ENCODE data around the gene RARRES1.

RARRES1 gene

DNA sequence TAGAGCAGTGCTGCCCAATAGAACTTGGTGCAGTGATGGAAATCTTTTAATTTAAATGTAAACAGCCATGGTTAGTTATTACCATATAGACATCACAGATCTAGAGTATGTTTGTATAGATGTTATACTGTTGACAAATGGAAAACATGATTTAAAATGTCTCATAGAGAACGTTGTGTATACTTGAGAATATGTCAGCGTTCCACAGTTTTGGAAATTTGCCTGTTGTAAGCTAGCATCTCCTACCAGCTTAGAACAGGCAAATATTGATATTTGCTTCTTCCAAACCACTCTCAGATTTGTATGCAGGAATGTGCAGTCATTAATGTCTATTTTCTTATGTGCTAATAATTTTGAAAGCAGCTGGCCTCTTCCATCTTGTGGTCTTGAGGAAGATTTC, 51.4 kb downstream of the RARRES1 start:
- DNase-seq, result no peak

DNA sequence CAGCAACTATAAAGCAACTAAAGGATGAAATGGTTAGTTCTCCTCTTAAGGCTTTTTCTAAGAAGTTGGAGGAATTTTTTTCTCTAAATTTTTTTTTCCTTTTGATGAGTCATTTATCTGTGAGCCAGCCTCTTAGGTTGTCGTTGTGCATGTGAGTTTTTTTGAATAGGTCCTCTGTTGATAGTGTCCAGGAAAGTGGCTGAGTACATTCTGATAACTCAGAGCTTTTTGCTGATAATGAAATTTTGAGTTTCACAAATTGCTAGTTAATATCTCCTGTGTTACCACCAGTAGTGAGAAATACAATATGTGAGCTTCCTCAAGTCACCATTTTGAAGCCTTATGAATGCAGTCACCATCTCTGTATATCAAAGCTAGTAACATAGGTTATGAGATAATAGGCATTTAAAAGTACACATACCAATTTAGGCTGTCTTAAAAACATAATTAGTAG, 52.7 kb downstream of the RARRES1 start:
- no peak for DNase-seq

DNA sequence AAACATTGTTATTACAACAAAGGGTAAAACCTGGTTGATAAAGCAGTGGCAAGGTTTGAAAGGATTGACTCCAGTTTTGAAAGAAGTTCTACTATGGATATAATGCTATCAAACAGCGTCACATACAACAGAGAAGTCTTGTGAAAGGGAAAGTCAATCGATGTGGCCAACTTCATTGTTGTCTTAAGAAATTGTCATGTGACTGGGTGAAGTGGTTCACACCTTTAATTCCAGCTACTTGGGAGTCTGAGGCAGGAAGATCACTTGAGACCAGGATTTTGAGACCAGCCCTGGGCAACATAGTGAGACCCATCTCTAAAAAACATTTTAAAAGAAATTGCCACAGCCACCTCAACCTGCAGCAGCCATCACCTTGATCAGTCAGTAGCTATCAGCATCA, 53.6 kb downstream of the RARRES1 start:
- DNase-seq, result no peak

DNA sequence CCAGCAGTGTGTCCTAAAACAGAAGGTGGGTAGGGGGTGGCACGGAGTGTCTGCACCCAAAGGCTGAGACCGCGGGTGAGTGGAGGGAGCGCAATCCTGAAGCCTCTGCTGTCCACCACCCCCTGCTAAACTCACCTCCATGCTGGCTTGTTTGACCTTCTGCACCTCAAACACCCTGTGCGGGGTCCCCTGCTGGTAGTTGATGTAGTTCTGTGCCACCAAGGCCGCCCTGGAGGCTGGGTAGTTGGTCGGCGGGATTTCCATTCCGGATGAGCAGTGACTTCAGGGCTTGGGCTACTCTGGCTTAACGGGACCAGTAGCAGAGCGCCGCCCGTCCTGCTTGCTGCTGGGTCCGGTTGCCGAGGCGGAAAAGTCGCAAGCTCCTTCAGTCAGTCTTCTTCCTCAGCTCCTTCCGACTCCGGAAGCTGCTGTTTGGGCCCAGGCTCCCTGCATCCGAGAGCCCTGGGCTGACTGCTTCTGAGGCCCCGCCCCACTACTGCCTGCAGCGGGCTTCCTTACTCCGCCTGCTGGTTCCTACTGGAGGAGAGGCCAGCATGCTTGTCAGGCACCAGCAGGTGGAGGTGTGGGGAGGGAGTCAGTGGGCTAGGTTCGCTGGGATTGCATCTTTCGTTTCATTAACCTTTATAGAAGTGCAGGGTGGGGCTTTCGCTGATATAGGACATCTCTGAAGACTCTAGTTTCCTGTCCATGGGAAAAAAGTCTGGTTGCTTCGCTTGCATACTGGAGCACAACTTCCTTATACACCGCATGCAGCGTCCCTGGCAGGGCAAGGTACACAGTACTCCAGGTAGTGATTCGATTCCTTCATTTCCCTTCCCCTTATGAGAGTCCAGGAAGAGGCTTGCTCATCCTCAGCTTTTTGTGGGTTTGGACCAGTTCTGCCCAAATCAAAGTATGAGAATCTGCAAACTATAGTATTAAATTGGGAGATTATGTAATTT, 59.8 kb downstream of the RARRES1 start, which contains the start of gene LXN:
TSS of gene LXN (minus strand) at position 434 of the 962 bp plus-strand sequence. CDS start at position 264, 170 bp downstream.
- no peak for DNase-seq

DNA sequence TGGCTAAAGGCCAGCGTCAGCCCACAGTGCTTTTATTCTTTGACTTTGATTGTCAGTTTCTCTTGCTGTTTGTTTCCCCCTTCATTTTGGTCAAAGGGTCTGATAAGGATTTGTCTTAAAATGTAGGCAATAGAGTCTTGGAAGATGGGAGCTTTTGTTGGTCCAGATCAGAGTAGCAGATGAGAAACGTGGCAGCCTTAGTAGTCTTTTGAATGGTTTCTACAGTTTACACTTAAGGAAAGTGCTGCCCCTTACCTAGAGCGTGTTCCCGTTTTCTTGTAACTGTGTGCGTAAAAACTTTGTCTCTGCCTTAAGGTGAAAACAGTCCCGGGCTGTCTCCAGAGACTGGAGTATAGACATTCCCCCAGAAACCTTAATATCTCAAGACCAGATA, 60.4 kb downstream of the RARRES1 start:
- no peak for DNase-seq

DNA sequence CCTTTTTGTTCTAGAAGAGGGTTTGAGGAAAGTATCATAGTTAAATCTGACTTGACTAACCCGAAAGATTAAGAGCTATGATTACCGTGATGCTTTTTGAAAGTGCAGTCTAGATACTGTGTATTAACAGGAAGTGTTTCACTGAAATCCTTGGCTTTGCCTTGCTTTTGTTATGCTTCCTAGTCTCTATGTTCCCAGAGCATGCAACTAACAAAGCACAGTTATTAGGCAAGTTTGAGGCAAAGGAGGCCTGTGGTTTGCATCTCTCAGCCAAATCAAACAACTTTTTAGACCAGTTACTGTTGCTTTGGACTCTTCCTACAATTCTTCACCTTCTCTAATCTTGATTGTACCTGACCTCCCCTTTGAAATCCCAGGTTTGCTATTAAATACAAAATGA, 63.8 kb downstream of the RARRES1 start:
- no peak for DNase-seq

DNA sequence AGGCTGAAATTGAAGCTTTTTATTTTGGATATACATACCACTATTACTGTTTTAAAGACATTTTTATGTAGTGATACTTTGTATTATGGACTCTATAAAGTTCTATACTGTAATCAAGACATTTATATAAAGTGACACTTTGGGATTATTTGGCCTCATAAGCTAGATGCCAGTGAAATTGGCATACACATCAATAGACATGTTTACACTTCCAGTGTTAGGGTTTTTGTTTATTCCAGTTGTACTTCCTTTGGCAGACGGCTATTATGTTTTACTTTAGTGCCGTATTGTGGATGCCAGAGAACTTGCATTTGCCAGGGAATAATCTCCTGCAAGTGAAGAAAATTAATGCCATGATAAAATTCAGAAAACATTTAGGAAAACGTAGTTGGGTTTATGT, 65.8 kb downstream of the RARRES1 start:
- DNase-seq, result no peak

DNA sequence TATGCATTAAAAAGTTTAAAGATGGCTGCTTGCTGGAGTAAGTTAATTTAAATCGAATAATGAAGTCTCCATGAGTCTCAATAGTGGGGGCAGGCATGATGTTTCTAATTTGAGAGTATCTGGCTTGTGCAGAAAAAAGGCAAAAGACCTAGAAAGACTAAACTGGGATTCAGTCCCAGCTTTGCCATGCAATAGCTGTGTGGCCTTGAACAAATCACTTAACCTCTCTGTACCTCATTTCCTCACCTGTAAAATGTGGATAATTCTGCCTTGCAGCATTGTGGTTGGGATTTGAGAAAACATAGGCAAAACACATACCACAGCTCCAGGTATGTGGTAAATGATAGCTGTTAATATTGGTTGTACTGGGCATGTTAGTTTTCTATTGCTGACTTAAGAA, 68.4 kb downstream of the RARRES1 start:
- no peak for DNase-seq

DNA sequence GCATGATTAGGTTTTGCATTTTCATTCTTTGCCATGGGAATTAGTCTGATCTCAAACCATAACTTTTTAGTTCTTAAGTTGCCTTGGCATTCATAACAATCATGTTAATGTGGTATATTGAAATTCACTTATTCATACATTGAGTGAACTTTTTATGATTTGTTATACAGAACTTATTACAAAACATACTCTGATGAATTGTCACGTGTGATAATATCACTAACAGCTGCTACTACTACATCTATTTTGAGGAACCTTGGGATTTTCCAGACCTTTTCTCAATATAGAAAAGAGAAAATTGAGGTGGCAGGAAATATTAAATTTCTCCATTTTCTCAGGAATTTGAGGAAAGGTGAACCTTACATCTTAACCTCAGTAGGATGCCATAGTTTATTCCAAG, 69.0 kb downstream of the RARRES1 start:
- DNase-seq, result no peak

DNA sequence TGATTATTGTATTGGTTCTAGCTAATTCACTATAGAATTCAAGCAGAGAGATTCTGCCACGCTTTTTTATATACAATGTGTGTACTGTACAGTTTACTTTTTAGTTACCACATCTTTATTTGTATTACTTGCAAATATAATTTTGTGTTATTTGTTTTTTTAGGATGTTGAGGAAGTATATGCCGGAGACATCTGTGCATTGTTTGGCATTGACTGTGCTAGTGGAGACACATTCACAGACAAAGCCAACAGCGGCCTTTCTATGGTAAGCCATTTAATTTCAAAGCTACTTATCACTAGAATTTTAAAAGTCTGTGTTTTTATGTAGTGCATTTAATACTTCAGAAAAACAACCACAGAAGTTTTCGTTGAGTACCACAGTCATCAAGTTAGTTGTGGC, 71.5 kb downstream of the RARRES1 start:
- DNase-seq, result no peak

DNA sequence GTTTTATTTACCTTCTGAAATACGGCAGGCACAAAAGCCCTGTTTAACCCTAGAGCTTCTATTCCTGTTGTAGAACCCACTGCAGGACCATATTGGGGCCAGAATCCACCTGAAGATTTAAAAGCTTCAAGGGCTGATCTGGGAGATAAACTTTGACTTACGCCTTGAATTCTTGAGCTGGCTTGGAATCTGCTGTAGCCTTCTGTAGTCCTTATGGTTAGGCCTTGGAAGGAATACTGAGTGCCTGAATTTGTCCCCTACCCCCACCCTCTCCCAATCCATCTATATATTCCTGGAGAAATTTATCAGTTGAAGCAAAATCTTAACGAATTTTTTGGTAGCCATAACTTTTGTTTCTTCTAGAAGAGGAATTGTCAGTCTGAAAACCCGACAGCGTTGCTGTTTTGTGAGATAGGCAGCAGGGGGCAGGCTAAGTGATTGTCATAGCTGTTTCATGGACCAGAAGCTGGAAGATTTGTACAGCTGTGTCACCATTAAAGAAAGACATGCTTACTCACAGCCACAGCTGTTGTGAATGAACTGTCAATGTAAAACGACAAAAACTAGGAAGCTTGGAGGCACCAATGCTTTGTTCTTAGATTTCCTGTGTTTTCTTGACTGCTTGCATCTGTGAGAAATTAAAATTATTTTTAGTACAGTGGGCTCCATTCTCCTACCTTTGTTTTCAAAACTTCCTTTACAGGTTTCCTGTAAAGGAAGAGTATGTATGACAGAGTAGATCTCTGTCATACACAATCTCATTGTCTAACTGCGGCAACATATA, 72.6 kb downstream of the RARRES1 start:
- no peak for DNase-seq

DNA sequence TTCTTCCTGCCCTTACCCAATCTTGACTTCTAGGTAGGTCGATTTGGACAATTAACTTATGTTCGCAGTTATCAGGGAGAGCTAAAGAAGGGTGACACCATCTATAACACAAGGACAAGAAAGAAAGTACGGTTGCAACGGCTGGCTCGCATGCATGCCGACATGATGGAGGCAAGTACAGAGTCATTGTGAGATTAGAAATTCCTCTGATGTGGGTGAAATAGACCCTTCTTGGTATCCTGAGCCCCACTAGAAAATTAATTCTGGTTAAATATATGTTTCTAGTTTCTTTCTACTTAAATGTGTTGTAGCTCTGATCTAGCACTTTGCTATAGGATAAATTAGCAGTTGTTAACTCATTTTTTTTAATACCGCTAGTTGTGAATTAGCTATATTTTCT, 73.4 kb downstream of the RARRES1 start:
- no peak for DNase-seq

DNA sequence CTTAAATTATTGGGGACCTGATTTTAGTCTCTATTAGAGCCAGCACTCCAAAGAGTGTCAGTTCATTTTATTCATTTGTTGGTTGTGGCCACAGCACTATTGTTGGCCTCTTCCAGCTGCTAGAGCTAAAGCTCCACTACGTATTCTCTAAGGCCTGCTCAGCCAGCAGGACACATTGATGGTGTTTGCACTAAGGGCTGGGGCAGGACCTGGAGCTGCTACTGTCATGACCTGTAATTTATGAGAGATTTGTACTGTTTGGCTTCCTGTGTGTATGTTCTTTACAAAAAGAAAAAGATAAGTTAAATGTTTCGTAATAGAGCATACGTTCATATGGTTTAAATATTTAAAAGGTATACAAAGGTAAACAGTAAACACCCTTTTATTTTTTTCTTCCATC, 79.8 kb downstream of the RARRES1 start:
- no peak for DNase-seq

DNA sequence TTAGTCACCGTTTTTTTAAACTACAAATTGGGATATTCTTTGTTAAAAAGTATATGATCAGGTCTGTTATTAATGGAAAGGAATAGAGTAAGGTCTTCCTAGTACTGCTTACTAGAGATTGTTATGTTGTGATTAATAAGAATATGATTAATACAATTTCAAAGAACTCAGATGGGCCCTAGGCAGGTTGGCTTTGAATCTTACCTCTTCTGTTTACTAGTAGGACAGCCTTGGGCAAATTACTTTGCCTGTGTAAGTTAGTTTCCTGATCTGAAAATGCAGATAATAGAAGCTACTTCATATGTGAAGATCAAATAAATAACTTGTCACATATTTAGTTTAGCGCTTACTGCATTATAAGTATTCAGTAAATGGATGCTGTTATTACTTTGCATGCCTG, 81.1 kb downstream of the RARRES1 start:
- DNase-seq, result no peak

DNA sequence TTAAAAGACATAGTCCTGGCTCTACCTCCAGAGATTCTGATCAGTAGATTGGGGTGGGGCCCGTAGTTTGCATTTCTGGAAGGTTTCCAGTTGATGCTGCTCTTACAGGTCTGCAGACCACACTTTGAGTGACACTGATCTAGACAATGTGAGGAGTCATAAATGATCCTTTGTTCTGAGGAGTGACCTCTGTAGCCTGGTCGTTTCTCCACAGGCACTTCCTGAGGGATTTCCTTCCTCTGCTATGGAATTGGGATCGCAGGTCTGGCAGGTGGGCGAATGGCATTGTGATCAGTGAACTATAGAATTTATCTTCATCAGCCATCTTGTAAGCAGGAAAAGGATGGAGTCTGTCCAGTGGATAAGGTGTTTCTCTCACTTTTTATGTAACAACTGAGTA, 82.5 kb downstream of the RARRES1 start:
- no peak for DNase-seq
